Ureter (tissue), 1 donor: ENCODE data around the gene NREP. TPM values are rescaled to one million over a fixed set of nuclear protein-coding genes. Genes with fewer than 3 reads are reported as not detected.
"Not testable (repeated sequence)": the region's sequence is repeated elsewhere in the genome, so short reads cannot be mapped to it uniquely, and the experiment has no call there.

ENCODE experiments used
- DNase-seq: peaks from one replicate; pipeline ENCODE4 v3.0.0-alpha.2; 2020; ENCODE audit warnings: low spot score
- total RNA-seq: library from RNA; stranded (reverse); gene quantifications from one replicate; pipeline ENCODE4 v1.2.4, GENCODE V29; 2023
- donor health status: DM: yes; HTN: yes; CAD: no.

The NREP gene
- total RNA-seq, 1 donor from 2014 or later: 8.5 TPM

DNA sequence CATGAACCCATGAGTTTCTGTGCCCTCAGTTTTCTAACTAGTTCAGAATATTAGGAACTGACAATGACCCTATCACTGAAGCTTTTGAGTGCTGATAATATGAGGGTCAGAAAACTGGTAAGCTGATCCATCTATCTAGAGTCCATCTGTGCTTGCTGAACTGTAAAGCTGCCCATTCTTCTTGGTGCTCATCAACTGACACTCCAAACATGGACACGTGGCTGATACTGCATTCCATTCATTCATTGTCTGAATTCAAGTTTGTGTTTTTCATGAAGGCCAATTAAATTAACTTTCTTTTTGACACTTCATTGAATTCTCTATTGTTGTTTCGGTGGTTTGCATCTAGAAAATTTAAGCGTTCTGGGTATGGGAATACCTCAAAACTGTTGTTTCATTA is 17.6 kb downstream of the NREP start:
- DNase-seq: no peak

DNA sequence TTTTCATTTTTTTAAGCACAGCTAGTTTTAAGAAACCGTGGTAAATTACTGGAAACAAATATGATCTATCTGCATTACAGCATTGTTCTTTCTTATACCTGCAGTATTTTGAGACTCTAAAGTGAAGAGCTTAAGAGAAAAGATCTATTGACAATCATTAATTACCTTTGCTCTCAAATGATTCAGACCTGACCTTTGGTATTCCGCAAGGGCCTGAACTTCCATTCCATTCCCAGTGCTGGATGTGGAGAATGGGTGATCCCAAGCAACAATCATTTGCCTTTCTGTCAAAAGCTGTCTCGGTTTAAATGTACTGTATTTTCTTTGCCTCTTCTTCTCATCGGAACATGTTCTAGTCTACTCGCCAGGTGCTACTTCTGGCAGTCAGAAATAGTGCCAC is 18.9 kb downstream of the NREP start:
- no peak for DNase-seq

DNA sequence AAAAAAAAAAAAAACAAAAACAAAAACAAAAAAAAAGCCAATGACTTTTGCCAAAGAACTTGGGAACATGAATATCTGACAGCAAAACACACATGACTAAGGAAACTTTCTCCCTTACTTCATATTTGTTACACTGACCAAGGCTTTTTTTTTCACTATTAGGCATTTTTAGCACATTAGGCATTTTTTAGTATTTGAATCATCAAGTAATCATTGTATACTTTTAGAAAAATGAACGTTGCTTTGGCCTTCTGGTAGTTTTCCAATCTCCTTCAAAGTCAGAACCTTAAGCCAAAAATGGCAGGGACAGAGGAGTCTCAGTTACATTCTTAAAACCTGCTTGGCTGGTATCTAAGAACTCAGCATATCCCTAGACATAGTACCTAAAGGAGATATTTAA is 19.3 kb downstream of the NREP start:
- no peak for DNase-seq

DNA sequence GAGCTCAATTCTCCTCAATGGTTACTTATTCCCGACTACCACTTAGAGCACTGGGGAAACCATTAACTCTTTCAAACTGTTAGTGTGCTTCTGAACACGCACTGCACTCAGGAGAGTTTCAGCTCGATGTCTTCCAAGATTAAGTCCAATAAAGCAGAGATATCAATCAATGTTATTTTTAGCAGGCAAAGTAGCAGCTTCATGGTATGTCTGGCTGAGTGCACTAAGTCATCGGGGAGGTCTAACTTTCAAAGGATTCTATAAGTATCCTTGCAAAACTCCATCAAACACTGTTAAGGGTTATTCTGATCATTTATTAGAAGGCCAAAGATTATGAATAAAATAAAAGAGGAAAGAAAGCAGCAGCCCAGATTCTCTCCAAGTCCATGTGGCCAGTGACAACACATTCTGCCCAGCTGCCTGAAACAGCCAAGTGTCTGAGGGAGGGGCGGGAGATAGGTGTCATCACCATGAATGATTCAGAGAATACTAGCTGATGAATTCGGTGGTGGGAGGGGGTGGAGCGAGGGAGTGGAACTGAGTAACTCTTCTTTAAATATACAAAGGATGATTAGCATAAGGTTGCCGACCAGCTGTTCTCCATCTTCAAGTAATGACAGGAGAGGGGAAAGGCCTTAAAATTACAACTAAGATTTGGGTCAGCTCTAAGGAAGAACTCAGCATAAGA is 21.3 kb downstream of the NREP start:
- no peak for DNase-seq

DNA sequence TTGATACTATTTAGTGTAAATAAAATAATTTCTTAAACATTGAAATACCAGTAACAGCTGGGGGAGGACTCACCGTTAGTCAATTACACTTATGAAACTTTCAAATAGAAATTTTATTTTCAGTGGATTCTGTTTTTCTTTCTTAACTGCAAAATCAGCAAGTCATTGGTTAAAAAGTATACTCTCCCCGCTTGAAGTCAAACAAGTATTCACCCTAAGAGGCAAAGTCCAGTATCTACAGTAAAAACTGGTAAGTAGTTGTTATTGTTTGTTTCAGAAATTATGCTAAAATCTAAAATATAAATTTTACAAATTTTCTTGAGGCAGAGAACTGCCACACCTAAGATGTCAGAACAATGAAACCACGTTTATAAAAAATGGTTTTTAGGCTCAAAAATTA is 22.4 kb downstream of the NREP start:
- no peak for DNase-seq

DNA sequence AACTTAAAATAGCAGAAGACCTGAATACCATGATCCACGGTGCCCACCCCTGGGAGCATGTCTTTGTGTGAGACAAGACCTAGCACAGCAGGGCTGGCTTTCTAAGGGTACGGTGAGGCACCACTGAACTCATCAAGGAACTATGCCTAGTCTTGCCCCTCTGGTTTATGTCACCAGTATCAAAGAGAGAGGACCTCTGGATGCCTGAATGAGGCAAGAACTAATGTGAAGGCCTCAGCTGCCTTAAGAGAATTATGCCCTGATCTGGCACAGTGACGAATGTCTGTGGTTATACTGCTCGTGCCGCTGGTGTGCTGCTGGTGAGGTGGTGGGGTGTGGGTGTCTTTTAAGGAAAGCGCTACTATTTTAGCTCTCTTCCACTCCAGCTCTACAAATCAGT is 23.0 kb downstream of the NREP start:
- DNase-seq: no peak

DNA sequence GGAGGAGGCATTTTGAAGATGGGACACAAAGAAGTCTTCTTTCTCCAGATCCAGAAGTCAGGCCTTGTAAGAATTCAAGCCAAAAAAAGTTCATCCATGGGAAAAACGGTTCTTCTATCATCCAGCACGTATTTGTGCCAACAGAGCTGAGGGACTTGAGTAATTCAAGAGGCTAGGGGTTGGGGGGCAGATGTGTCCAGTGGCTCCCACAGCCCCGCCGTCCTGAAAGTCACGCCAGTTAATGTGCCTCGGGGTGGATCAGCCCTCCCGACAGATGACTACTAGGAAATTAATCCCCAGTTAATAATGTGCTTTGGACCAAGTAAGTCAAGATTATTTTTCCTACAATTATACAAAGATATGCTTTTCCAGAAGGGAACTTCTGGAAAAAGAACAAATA is 23.4 kb downstream of the NREP start:
- DNase-seq: no peak

DNA sequence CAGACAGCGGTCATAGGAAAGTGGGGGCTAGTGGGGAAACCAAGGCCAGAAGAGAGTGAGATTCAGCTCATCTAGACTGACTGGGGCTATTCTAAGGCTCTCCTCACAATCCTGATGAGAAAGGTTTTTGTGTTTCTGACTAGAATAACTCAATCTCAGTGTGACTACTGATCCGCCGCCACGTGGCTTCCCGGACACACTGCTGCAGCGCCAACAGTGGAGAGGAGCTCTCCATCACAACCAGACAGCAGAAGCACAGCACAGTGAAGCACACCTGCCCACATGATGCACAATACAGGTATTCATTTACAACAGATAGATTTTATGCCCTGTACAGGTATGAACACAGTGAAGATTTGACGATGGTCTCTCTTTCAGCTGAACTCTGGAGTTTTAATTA is 25.4 kb downstream of the NREP start:
- DNase-seq: no peak

DNA sequence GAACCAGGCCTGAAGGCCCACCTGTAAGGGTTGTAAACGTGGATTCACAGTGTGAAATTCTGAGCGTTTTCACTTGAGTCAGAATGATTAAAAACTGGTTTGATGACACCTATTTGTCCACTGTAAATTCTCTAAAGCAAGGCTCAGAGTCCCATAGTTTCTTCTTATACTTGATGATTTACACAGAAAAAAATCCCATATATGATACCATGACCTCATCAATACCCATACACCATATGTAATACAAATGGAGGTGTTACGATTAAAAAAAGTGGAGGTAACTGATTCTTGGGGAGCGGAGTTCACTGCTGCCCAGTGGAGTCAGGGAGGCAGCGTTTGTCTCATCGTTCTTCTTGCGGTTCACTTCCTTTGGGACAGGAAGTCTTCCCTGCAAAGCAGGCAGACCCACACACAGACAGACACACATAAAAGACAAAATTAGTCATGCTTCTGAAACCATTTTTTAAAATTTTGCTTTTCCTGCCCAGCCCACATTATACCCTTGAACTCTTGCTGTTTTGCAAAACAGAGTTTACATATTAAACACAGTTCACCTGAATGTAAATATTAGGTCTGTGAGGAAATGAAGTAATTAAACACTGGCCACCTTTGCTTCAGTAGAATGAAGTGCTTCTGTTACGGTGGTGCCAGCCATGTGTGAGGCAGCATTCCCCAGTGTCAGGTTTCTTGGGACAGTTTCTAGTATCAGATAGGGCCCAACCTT is 26.2 kb downstream of the NREP start:
- no peak for DNase-seq

DNA sequence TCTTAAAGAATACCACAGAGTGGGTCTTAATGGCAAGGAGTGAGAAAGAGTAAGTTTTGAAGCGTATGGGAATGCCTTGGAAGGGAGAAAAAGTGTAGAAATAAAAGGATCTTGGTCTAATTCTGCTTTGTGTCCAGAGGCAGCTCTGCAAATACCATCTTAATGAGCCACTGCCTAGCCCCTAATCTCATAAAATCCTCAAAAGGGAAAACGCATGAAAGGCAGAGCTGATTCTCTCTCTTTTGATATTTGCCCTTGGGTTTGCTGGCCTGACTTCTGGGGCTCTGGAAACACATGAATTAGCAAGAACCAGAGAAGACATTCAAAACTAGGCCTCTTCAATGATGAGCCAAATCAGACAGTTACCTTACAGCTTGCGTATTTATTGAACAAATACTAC is 28.1 kb downstream of the NREP start:
- DNase-seq: no peak

DNA sequence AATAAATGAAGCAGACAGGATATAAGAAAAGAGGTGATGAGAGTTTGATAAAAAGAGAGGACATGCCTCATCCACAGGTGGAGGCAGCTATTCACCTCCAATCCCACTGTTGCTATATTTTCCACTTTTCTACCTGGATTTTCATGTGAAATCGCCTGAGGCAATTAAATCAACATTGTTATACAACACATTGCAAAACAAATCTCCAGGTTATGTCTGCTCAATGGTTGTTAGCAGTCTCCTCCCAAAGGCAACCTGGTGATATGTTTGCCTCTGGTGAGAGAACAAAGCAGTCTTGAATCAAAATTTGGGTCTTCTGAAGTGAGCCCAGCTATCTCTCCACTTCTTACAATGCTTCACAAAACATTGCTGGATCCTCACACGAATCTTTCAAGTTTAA is 30.0 kb downstream of the NREP start:
- no peak for DNase-seq

DNA sequence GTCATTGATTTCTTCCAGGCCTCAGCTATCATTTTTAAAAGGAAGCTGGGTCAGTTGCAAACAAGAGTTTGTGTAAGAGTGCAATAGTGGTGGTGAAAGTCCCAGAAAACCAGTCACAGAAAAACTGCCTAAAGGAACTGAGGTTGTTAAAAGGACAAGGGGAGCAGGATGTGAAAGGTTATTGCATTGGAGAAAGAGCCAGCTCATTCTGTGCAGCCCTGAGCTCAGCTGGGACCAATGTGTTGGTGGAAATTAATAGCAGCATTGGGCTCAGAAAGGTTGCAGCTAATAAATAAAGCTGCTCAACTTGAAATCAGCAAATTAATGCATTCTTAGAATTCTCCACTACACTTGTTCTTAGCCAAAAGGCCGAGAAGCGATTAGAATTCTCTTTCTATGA is 34.9 kb downstream of the NREP start:
- no peak for DNase-seq

DNA sequence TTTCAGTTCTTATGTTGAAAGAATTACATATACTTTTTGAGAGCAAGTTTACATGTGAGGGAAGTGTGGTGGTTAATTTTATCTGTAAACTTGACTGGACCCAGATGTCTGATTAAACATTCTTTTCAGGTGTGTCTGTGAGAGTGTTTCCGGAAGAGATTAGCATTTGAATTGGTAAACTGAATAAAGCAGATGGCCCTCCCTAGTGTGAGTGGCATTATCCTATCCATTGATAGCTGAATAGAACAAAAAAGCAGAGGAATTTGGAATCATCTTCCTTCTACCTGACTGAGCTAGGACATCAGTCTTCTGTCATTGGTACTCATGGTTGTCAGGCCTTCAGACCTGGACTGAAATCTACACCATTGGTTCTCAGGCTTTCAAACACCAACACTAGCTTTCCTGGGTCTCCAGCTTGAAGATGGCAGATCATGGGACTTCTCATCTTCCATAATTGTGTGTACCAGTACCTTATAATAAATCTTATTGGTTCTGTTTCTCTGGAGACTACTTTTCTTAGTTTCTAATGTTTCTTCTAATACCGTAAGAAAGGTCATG is 36.6 kb downstream of the NREP start:
- no peak for DNase-seq

DNA sequence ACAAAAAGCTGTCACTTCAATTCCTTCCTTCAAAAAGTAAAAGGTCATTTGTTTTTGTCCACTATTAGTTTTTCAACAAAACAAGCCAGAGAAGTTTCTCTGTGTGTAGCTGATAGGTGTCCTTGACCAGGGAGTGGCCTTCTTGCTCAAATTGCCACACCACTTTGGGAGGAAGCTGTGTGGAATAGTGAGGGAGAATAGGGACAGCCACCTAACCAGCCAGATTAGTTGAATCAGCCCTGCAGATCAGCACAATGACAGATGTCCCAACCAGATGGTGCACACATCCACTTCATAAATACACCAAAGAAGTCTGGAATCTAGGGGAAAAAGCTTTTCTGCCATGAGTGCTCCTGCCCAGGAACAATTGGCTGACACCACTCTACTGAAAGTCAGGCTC is 37.2 kb downstream of the NREP start:
- DNase-seq: no peak

DNA sequence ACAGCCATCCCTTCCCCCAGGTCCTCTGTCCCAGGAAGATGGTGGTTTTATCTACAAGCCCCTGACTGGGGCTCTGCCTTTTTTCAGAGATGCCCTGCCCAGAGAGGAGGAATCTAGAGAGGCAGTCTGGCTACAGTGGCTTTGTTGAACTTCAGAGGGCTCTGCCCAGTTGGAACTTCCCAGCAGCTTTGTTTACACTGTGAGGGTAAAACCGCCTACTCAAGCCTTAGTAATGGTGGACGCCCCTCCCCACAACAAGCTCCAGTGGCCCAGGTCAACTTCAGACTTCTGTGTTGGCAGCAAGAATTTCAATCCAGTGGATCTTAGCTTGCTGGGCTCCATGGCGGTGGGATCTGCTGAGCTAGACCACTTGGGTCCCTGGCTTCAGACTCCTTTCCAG is 40.2 kb downstream of the NREP start:
- not testable (repeated sequence) for DNase-seq

DNA sequence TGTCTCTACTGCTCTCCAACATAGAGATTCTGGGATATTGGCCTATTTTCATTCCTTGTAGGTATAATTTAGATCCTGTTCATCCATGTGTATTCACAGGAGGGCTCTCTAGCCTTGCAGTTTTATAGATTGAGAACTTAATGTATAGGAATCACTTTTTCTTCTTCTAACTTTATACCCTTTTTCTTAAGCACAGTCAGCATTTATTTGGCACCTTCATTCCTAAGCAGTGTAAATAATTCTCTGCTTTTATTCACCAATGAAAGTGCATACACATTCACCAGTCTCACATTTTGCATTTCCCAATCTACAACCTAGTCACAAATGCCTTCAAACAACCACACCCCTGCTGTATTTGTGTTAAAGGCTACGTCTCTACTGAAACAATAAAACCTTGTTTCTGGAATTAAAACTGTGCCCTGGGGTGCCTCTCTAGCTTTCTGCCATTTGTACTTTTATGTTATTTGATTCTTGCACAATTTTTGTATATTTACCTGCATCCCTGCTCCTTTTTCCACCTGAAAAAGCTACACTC is 49.3 kb downstream of the NREP start:
- DNase-seq: no peak

DNA sequence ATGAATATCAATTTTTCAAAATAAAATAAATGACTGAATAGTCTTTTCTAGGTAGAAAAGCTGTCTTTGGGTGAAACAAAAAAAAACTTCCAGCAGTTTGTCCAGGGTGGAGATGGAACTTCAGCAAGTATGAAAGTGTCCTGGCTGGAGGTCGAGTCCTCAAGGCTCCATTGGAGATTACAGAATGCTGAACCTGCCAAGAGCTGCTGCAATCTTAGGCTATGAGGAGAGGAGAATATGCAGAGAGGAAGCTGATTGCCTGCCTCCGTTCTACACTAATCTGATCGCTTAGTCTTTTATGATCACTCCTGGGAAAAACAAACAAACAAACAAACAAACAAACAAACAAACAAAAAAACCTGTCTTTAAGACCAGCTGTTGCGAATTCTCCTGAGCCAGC is 50.6 kb downstream of the NREP start:
- no peak for DNase-seq

DNA sequence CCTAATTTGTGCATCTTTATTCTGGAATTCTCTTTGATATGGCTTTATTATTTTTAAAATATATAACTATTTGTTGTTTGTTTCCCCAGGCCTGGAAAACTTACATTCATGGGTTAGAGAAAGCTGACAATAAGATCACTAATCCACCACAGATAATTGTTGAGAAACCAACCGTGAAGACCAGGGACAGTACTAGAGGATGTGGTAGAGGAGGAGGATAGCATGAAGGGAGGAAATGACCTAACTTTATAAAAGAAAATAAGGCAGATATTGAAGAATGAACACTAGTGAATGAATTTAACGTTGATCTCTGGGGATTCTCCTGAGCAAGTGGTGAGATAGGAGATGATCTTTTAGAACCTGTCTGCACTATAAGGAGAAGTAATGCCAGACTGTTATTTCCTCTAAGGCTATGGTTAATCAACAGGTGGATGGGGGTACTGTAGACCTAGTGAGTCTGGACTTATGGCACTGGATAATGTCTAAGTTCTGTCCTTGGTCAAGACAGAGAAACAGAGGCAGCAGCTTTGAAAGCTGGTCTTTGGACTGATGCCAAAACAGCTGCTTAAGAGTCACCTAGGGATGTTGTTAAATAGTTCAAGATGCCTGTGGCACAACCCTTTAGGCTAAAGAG is 52.4 kb downstream of the NREP start:
- DNase-seq: no peak

DNA sequence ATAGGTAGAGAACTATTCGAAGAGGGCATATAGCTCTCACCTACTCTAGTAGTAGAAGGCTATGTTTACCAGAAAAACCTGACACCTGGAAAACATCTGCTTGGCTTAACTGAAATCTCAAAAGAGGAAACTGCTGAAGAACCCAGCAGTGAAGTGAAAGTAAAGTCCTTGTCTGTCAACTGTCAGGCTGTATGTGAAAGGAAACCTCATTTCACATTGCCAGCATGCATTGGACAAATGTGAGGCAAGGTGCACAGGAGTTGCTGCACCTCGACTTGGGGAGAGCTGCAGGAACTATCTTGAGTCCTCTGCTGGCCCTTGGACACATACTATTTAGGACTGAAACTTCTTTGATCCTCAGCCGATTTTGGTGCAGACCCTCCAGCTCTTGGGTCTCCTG is 53.3 kb downstream of the NREP start:
- DNase-seq: no peak

DNA sequence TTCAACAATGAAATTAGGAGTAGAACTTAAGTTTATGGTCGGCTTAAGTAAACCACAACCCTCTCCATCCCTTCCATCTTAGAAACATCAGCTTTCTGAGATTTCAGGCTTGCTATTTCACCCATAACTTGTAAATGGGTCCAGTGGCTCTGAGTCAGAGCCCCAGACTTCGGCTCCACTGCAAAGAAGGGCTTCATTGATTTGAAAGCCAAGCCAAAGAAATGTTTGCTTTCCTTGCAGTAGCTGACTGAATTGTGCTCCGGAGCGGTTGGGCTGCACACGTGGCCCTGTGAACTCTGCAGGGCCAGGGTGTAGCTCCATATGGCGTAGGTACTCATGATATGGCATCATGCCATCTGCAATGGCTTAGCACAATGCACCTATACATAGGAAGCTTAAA is 57.0 kb downstream of the NREP start:
- no peak for DNase-seq

DNA sequence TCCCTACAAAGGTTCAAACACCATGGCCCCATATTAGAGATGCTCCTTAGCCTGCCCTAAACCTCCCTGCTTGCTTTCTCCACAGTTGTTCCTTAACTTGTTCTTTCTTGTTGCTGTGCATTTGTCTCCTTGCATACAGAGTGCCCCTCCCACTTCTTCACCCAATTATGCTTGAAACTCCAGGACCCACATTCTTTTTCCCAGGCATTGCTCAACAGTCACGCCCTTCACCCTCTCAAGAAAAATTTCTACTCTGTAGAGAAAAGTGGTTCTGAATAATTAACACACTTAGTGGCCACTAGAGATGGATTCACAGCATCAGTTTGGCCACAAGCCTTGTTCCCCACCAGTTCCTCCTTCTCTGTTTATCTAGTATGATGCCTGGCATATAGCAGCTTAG is 57.7 kb downstream of the NREP start:
- DNase-seq: no peak

DNA sequence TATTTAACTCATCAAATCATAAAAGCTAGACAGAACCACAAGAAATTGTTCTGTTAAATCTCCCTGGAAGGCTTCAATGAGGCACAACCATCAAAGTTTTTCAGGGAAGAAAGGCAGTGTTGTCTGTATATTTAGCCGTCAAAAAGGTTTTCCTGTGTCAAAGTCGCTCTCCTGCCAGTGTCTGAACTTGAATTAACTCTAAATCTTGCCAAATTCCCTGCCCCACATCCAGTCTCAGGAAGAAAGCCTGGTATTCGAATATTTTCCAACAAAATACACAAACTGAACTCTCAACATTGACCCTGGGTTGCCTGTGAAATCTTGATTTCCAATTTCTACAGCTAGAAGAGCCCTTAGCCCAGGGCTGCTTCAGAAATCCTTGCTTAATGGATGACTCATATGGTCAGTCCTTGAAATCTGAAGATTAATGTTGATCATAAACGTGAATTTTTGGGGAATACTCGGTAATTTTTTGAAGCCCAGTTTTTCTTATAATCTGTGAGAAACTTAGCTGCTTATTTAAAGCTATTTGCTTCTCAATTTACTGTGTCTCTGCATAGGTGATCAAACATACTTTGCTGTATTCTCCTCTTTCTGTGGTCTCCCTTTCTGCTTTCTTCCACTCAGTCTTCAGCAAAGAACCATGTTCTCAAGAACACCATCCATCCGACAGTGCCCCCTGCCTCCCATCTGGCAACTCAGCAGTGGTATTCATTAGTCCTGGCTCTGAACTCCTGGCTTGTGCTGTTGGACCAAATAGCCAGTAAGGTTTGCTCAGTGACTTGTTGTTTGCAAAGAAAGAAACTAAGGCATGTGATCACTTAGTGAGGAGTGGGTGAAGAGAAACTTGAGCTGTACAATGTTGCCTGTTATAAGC is 58.9 kb downstream of the NREP start:
- DNase-seq: no peak
